Nucleus accumbens (tissue), 56 donors: Measurements from ENCODE around the gene ADGRL2.

ENCODE experiments used
- DNase-seq, 56 donors: peaks; one replicate each; lab custom pipeline; 2025; lab: John Stamatoyannopoulos, UW

Gene ADGRL2

DNA sequence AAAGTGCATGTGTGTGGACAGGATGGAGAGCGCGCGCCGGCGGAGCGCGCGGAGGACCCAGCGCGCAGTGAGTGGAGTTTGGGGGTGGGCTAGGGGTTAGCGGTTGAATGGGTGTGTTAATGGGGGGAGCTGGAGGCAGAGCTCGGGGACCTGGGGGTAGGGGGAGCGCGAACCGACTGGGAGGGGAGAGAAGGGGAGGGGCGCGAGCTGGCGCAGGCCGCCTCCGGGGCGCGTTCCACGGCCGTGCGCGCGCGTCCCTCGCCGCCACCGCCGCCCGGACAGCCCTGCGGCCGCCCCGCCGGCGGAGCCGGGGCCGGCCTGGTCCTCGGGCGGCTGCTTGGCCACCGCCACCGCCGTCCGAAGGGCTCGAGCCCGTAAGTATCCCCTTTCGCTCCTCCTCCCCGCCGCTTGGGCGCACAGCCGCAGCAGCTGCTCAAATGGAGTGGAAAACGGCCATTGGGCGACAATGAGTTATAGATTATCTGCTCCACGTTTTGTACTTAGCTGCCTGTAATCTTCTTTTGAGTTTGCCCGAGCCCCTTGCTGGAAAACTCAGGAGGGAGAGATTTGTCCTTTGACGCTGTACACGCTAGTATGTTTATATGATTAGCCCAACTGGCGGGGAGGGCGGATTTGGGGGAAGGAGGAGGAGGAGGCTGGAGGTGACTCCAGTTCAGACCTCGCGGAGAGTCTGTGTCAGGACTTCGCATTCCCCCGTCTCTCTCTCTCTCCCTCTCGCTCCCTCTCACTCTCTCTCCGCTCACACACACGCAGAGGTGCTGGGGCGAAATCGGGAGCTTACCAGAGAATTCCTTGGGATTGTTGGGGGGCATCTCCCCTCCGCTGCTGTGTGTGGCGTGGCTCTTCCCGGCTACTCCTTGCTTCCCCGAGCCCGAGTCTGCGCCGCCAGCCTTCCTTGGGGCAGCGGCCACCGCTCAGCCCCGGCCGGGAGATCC is at the start of gene ADGRL2:
Gene ADGRL2 (plus strand): TSS at position 240 of the 956 bp plus-strand sequence. CDS start 36,051 bp downstream, outside the sequence.
- DNase-seq = peak in 31 of 56 donors; percentile 9 to 70 (median 41)

DNA sequence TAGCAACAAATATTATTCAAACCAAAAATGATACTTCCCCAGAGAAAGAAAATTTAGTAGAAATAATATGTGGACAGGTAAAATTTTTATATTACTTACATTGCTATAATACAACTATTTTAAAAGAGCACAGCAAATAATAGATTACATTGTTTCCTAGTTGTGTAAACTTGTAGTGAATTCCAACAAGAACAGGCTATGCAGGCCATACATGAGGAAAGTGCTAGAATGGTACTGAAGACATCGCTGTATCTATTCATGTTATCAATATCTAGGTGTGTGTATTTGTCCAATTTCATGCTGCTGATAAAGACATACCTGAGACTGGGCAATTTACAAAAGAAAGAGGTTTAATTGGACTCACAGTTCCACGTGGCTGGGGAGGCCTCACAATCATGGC is 47.9 kb upstream of the ADGRL2 start:
- no peak for DNase-seq

- DNase-seq = no peak
Observed at GRCh38 chr1:81754424-81754823, 46.3 kb upstream of the ADGRL2 start.

GRCh38 chr1:81756872-81757271 is 43.9 kb upstream of the ADGRL2 start:
- DNase-seq = no peak

DNA sequence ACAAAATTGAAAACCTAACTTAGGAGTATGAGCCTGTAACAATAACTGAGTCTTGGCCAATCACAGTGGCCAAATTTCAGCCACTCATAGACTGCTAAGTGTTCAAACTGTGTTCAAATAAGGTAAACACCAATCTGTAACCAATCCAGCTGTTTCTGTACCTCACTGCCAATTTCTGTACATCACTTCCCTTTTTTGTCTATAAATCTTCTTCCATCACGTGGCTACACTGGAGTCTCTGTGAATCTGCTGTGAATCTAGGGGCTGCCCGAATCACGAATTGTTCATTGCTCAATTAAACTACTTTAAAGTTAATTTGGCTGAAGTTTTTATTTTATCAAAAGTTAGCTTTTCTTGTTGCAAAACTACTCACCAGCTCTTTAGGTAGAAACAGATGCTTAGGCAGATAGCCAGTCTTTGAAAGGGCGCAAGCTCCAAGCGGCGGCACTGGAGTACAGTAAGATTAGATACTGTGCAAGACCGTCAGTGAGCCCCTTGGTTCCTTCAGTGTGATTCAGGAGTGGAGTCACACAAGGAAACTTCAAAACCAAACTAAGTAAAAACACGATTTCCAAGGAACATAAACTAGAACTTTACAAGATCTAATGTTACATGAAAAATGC is 43.2 kb upstream of the ADGRL2 start:
- DNase-seq = no peak

DNA sequence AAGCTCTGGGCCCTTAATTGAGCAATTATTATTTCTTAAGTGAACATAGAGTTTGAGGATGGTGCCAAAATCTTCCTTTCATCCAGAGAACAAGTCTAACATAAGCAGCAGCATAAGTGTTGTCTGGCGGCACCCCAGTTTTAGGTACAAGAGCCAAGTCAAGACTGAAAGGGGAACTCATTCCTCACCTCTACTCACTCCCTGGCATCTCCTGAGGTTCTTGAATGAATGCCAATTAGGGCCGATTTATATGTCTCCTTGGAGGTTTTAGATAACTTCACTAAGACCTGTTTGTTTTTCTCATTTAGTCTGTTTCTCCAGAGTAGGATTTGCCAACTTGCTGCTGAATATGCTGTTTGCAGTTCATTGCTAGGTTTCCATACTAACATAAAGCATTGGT is 42.6 kb upstream of the ADGRL2 start:
- DNase-seq = no peak

DNA sequence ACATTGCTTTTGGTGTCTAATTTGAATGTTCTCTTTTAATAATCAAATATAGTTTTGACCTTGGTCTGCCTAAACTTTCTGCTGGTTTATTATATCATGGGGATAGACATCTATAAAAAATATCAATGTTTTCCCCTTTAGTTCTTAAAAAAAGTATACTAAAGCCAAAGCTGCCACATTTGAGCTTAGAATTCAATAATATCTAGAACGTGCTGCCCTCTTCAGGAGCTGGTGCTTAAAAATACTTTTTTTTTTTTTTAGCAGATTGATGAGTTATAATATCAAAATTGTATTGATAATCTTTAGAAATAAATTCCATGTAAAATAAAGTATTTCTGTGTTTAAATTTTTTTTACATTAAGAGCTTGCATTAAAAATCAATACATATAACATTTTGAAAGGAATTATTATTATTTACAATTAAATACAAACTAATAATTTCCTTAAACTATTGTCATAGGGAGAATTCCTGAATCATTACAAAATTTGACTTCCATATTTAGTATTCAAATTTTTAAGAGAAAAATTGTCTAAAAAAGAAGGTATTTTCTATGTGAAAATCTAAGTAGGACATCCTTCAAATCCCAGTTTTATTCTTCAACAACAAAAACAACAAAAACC is 40.1 kb upstream of the ADGRL2 start:
- no peak for DNase-seq

DNA sequence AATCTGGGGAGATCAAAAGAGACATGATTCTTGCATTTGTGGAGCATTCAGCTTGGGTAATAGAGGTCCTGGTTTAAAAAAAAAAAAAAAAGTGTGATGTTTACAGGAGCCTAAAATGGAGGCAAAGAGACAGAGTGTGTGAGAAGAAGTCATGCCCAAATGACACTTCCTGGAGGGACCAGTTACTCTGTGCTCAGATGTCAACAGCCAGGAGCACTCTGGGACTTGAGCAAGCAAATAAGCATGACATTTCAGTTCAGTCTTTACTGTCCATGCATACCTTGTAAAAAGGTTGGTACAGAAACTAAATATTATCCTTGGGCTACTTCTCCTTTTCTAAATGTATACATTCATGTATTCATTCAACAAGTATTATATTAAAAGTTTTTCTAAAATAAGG is 25.2 kb upstream of the ADGRL2 start:
- no peak for DNase-seq

- no peak for DNase-seq
Observed at GRCh38 chr1:81780705-81781454, 19.9 kb upstream of the ADGRL2 start.

DNA sequence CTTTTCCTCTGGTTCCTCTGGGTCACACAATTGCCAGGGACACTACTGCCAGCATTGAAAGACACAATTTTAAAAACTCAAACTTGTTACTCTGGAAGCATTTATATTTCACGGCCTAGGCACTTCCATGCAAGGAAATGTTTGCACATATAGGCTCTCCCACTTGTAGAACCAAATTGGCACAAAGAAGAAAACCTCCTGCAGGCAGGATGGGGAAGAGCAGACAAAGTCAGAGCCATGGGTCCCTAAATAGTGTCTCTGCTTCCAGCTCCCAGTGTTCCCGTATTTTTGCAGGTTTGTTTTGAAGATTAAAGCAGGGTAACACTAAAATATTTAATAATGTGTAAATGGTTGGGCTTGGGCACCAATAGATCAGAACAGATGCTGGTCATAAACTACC is 19.0 kb upstream of the ADGRL2 start:
- DNase-seq = no peak

DNA sequence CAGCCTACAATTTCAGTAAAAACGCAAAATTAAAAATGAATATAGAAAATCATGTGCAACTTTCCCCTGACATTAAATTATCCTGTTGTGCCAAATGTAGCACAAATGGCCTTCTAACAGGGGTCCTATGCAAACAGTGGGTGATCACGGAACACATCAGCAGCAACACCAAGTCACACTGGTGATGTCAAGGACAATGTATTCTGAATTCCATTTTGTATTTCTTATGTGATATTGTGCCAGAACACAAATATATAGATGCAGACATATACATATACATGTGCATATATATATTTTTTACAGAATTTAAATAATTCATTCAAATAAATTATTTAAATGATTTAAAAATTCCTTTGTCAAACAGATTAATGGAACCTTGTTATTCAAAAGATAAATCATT is 8.6 kb upstream of the ADGRL2 start:
- no peak for DNase-seq

DNA sequence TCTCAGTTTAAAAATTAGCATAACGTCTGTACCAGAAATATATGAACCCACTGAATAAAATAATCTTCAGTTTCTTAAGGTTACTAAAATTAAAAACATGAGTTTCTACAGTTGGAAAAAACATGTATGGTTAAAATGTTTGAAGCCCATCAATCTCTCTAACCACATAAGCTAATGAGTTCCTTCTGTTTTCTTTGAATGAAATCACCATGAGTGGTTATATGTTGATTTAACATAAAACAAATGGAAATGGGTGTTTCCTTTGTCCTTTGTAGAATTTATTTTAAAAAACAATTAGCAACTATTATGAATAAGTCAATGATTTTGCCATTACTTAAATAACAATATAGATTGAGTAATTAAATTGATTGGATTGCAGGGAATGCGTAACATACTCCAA is 3.0 kb upstream of the ADGRL2 start:
- no peak for DNase-seq

GRCh38 chr1:81799939-81800694 is 617 bp upstream of the ADGRL2 start:
- DNase-seq = peak in 10 of 56 donors; percentile 12 to 37 (median 22)

- peak in 12 of 56 donors; percentile 0 to 55 (median 18) for DNase-seq
Observed at GRCh38 chr1:81801651-81802456, 1.1 kb downstream of the ADGRL2 start.

DNA sequence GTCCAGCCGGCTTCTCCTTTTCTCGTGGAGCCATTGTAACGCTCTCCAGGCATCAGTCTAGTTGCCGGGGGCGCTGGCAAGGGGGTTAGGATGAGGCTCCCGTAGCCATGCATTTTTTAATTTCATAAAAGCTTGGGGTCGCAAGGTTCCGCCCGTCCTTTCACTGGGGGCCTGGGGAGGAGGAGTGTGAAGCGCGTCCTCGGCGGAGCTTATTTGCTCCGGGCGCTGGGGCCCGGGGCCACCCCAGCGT is 1.6 kb downstream of the ADGRL2 start:
- DNase-seq = peak in 1 of 56 donors; percentile 49

DNA sequence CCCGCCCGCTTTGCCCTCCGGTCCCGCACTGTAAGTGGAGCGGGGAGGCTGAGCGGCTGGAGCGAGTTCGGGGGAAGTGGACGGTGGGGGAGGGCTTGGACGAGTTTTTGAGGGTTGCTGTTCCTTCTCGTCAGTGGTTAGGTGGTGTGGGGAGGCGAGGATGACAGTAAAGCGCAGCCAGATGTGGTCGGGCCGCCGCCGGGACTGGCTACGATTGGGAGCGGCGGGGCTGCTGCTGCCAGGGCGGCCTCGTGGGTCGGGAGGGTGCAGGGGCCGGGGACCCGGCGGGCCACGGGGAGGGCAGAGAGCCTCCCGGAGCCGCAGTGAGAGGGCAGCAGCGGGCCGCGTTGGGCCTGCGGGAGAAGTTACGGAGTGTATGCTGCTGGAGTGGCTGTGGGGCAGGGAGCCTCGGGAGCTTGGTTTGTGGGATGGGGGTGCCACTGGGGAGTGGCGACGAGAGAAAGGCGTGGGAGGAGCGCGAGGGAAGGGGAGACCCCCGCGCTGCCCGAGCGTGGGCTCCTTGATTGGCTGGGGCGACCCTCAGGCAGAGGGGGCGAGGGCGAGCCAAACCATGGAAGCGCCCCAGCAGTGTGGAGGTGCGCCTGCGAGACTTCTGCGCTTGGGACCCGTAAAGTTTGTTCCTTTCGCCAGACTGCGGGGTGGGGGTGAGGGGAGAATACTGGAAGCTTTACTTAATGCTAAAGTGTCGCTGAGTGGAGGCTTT is 2.1 kb downstream of the ADGRL2 start:
- peak in 19 of 56 donors; percentile 9 to 47 (median 24) for DNase-seq

DNA sequence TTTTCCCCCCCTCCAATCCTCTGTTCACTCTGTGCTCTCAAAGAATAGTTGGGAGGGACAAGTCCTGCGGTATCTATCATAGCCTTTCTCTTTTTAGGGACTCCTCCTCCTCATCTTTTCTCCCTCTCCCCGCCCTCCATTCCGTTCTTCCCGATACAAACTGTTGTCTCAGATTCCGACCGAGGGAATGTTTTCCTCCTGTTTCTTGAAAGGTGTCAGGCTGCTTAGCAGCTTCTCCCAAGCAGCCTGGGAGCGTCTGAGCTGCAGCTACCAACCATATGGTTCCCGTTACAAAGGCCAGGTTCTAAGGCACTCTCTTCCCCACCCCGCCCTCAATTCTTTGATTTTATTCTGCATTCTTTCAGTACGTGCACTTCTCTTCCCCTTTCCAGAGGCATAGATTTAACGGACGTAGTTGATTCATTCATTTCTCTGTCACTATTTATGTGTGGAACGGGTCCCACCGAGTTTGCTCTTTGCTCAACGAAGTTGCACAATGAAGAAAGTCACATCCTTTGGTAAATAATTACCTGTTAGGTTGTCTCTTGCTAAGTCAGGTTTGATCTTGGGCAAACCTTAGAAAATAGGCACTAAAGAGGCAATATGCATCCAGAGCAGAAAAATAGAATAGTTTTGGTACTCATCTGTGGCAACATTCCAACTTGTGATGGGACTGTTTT is 2.8 kb downstream of the ADGRL2 start:
- DNase-seq = peak in 5 of 56 donors; percentile 3 to 44 (median 18)

- no peak for DNase-seq
Observed at GRCh38 chr1:81804312-81804711, 3.6 kb downstream of the ADGRL2 start.
